AG04449 (cell line): ENCODE measurements around the gene APBB1IP.

ENCODE experiments used
- CTCF ChIA-PET: fragments of 350-600 bp; formaldehyde crosslinking; extraction: SDS; loops from one replicate; lab custom pipeline; 2021; ENCODE audit warnings: antibody characterized with exemption; lab: Yijun Ruan, JAX
- POLR2A ChIA-PET: fragments of 400-600, 350-600 bp; formaldehyde crosslinking; extraction: SDS; loops from one replicate; lab custom pipeline; 2020; ENCODE audit warnings: antibody characterized with exemption, inconsistent platforms; lab: Yijun Ruan, JAX
- DNase-seq: peaks from one replicate; pipeline ENCODE4 v3.0.0-alpha.2; 2010; ENCODE audit warnings: low read depth, low spot score
- H3K4me3 ChIP-seq: 2 replicates; pipeline ENCODE4 v1.5.1; 2011; ENCODE audit warnings: low read depth, mild to moderate bottlenecking, control low read depth, low read length
- TF ChIP-seq, protein P1 (sequence below): IDR thresholded peaks from one replicate; pipeline ENCODE4 v1.5.1; 2011; ENCODE audit warnings: mild to moderate bottlenecking, moderate library complexity, low read length, control low read depth, inconsistent platforms; ENCODE audit not compliant: insufficient read depth; ENCODE audit errors: missing control alignments

APBB1IP gene

GRCh38 chr10:26519803-26520202 lies 81.7 kb downstream of the APBB1IP start:
- no peak overlapping the region for H3K4me3 ChIP-seq
- ChIA-PET CTCF (no interaction called here), POLR2A (no interaction called here)
- TF ChIP-seq, protein P1, sequence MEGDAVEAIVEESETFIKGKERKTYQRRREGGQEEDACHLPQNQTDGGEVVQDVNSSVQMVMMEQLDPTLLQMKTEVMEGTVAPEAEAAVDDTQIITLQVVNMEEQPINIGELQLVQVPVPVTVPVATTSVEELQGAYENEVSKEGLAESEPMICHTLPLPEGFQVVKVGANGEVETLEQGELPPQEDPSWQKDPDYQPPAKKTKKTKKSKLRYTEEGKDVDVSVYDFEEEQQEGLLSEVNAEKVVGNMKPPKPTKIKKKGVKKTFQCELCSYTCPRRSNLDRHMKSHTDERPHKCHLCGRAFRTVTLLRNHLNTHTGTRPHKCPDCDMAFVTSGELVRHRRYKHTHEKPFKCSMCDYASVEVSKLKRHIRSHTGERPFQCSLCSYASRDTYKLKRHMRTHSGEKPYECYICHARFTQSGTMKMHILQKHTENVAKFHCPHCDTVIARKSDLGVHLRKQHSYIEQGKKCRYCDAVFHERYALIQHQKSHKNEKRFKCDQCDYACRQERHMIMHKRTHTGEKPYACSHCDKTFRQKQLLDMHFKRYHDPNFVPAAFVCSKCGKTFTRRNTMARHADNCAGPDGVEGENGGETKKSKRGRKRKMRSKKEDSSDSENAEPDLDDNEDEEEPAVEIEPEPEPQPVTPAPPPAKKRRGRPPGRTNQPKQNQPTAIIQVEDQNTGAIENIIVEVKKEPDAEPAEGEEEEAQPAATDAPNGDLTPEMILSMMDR = no peak
- DNase-seq = no peak

DNA sequence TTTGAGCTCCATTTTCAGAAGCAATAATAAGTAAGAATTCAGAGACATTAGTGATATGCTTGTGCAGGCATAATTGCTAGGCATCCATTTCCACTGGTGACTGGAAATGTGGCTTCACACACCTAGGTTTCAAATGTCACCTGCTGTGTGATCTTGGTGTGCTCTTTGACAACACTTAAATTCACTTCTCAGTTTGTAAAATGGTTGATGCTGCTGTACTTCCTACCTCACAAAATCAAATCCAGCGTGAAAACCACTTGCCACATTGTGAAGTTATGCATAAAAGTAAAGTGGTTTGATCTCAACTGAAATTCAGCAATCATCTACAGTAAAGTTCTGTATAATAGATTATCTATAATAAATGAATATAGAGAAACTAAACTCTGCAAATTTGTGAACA lies 82.4 kb downstream of the APBB1IP start:
- POLR2A ChIA-PET = no interaction called here
- CTCF ChIA-PET = no interaction called here

GRCh38 chr10:26524161-26524896 lies 86.2 kb downstream of the APBB1IP start:
- no peak overlapping the region for H3K4me3 ChIP-seq
- CTCF ChIA-PET = no interaction called here
- POLR2A ChIA-PET = no interaction called here
- TF ChIP-seq, protein P1 = no peak
- no peak for DNase-seq

More for the DNA sequence above, 82.4 kb downstream of the APBB1IP start:
- DNase-seq = no peak
- H3K4me3 ChIP-seq = no peak overlapping the region
- TF ChIP-seq, protein P1 = no peak

- ChIA-PET POLR2A (no interaction called here), CTCF (no interaction called here)
- no peak for DNase-seq
- TF ChIP-seq, protein P1 = no peak
- no peak overlapping the region for H3K4me3 ChIP-seq
These were observed 87.4 kb downstream of the APBB1IP start for GRCh38 chr10:26525586-26525985.

DNA sequence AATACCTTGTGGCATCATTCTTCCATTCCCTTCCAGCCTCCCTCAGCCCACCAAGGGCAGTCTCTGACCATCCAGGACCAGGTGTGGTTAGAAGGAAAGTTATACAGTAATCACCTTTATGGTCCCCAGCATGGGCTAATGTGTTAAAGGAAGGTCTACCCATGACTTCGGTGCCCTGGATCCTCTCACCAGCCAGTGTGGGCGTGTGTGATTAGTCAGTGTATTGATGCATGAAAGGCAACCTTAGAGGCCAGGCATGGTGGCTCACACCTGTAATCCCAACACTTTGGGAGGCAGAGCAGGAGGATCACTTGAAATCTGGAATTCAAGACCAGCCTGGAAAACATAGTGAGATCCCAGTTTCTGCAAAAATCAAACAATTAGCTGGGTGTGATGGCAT lies 88.9 kb downstream of the APBB1IP start:
- POLR2A ChIA-PET = interaction anchor here (0.6 kb wide), 1 partner anchor 270 kb away, joined by 3 read pairs; no protein-coding TSS in a partner anchor
- CTCF ChIA-PET = no interaction called here
- H3K4me3 ChIP-seq = no peak overlapping the region
- DNase-seq = no peak
- TF ChIP-seq, protein P1 = no peak

- TF ChIP-seq, protein P1 = no peak
- CTCF ChIA-PET = no interaction called here
- DNase-seq = no peak
- POLR2A ChIA-PET = no interaction called here
- H3K4me3 ChIP-seq = no peak overlapping the region
These were observed 89.9 kb downstream of the APBB1IP start for GRCh38 chr10:26528048-26528447.
